Body of pancreas (tissue), 4 donors: ENCODE results near the gene GSE1. TPM values are rescaled to one million over a fixed set of nuclear protein-coding genes. Genes with fewer than 3 reads are reported as not detected.
A peak's percentile ranks its signal among the peaks of the same experiment; 100 is the strongest.

Experiments
- ATAC-seq: fragments of 150-250 bp; one replicate; pipeline ENCODE4 v1.9.1; 2016
- DNase-seq, 4 donors: peaks; one replicate each; pipeline ENCODE4 v3.0.0-alpha.2; 2019
- H3K27ac ChIP-seq, 4 donors: fragments of 200-600 bp; sonication (generic); 1 replicate in 3 of 4; 2 replicates in 1 of 4; pipeline versions ENCODE4 v1.5.1 to v1.6.1; 2016 to 2019; ENCODE audit warnings: mild to moderate bottlenecking in 1 of 4, mixed read lengths in 1 of 4, moderate library complexity in 1 of 4
- H3K27me3 ChIP-seq, 2 donors: fragments of 200-600 bp; sonication (generic); one replicate each; pipeline ENCODE4 v1.6.0; 2016; ENCODE audit warnings: mild to moderate bottlenecking in 1 of 2
- H3K36me3 ChIP-seq, 2 donors: fragments of 200-600 bp; sonication (generic); replicated peaks in 1 of 2; 2 replicates each; pipeline ENCODE4 v1.5.1; 2016; ENCODE audit warnings: low read depth in 2 of 2; ENCODE audit not compliant: insufficient read depth in 1 of 2
- H3K4me1 ChIP-seq: fragments of 200-600 bp; sonication (generic); one replicate; pipeline ENCODE4 v1.6.0; 2016
- H3K4me3 ChIP-seq, 2 donors: fragments of 200-600 bp; sonication (generic); 1 replicate in 1 of 2; 2 replicates in 1 of 2; pipeline ENCODE4 v1.5.1; 2016 to 2019
- H3K9me3 ChIP-seq, 3 donors: fragments of 200-600 bp; sonication (generic); 1 replicate in 2 of 3; 2 replicates in 1 of 3; pipeline ENCODE4 v1.5.1; 2016
- CTCF ChIP-seq, 7 experiments: fragments of 450-650 bp in 4 of 7; fragments of 200-600 bp in 3 of 7; sonication (generic) in 3 of 7; IDR thresholded peaks; one replicate each; pipeline ENCODE4 v1.5.1; 2016 to 2019; ENCODE audit warnings: antibody characterized with exemption in 7 of 7
- POLR2A ChIP-seq, 3 donors: fragments of 450-650 bp; IDR thresholded peaks; one replicate each; pipeline ENCODE4 v1.6.1; 2016; ENCODE audit warnings: antibody characterized with exemption in 3 of 3, mild to moderate bottlenecking in 2 of 3
- WGBS, 2 donors: methylation state at CpG; one replicate each; pipeline ENCODE4 v1.1.5; 2017; 5-methylcytosine and 5-hydroxymethylcytosine counted together
- intact Hi-C: fragments of 100-400 bp; cut with DNase I; formaldehyde crosslinking; loops from one replicate; pipeline ENCODE4 v1.15.1; 2023
- total RNA-seq, 2 donors: library from RNA; depleted of rRNA; stranded (reverse); fragments of >200 nt; gene quantifications; one replicate each; pipeline ENCODE4 v1.1.0, GENCODE V29; 2016

The GSE1 gene
- total RNA-seq, 2 donors from 2014 or later: 76.5 to 221 TPM

- H3K27ac ChIP-seq: peak overlapping the region in 3 of 4 donors; percentile 60 to 68 (median 66)
- TF ChIP-seq POLR2A (IDR thresholded peaks at IDR 0.05) (no peak), CTCF (IDR thresholded peaks at IDR 0.05) (no peak)
- H3K36me3 ChIP-seq: no peaks in the 10 kb centered on the region
- peaks cover 82% of the 10 kb centered on the region for H3K4me1 ChIP-seq
- DNase-seq (no peak), ATAC-seq (no peak)
- no peaks in the 10 kb centered on the region for H3K9me3 ChIP-seq
- no peak overlapping the region for H3K4me3 ChIP-seq
- no peaks in the 10 kb centered on the region for H3K27me3 ChIP-seq
- intact Hi-C loops: no loop called here
- WGBS, 2 donors: 89 to 100% methylated on average over 1 to 3 of the region's 5 CpGs
Observed at GRCh38 chr16:85628265-85628556, 15.1 kb downstream of the GSE1 start.

GRCh38 chr16:85628645-85629044 is 15.5 kb downstream of the GSE1 start:
- intact Hi-C loops: no loop called here
- ATAC-seq: no peak
- no peak for DNase-seq
- no peaks in the 10 kb centered on the region for H3K9me3 ChIP-seq
- peak overlapping the region in 2 of 4 donors; percentile 66 to 68 for H3K27ac ChIP-seq
- H3K27me3 ChIP-seq: no peaks in the 10 kb centered on the region
- TF ChIP-seq CTCF (IDR thresholded peaks at IDR 0.05): no peak
- no peak for TF ChIP-seq POLR2A (IDR thresholded peaks at IDR 0.05)
- no peak overlapping the region for H3K4me3 ChIP-seq
- peaks cover 82% of the 10 kb centered on the region for H3K4me1 ChIP-seq
- H3K36me3 ChIP-seq: no peaks in the 10 kb centered on the region
- WGBS, 2 donors: 91 to 95% methylated on average over 14 of the region's 14 CpGs

GRCh38 chr16:85629326-85629725 is 16.2 kb downstream of the GSE1 start:
- TF ChIP-seq POLR2A (IDR thresholded peaks at IDR 0.05) (no peak), CTCF (IDR thresholded peaks at IDR 0.05) (no peak)
- 94 to 95% methylated on average over 2 to 6 of the region's 10 CpGs for WGBS, 2 donors

GRCh38 chr16:85629853-85630252 is 16.7 kb downstream of the GSE1 start:
- no peaks in the 10 kb centered on the region for H3K27me3 ChIP-seq
- peaks cover 82% of the 10 kb centered on the region for H3K4me1 ChIP-seq
- H3K4me3 ChIP-seq: no peak overlapping the region
- TF ChIP-seq POLR2A (IDR thresholded peaks at IDR 0.05) (no peak), CTCF (IDR thresholded peaks at IDR 0.05) (no peak)
- intact Hi-C loops: no loop called here
- no peaks in the 10 kb centered on the region for H3K36me3 ChIP-seq
- whole genome bisulfite sequencing, 2 donors: 85 to 95% methylated on average over 2 to 5 of the region's 5 CpGs
- ATAC-seq: no peak
- DNase-seq: no peak
- H3K27ac ChIP-seq: no peak overlapping the region
- no peaks in the 10 kb centered on the region for H3K9me3 ChIP-seq

More at GRCh38 chr16:85629326-85629725, 16.2 kb downstream of the GSE1 start:
- Histone ChIP-seq H3K9me3 (no peaks in the 10 kb centered on the region), H3K27ac (no peak overlapping the region), H3K4me1 (peaks cover 82% of the 10 kb centered on the region), H3K36me3 (no peaks in the 10 kb centered on the region), H3K4me3 (no peak overlapping the region), H3K27me3 (no peaks in the 10 kb centered on the region)
- DNase-seq: no peak
- intact Hi-C loops: no loop called here
- ATAC-seq: no peak

GRCh38 chr16:85631230-85631629 is 18.1 kb downstream of the GSE1 start:
- Histone ChIP-seq H3K4me1 (peaks cover 82% of the 10 kb centered on the region), H3K27ac (peak overlapping the region in 3 of 4 donors; percentile 0 to 49 (median 3)), H3K9me3 (no peaks in the 10 kb centered on the region), H3K4me3 (no peak overlapping the region), H3K36me3 (no peaks in the 10 kb centered on the region), H3K27me3 (no peaks in the 10 kb centered on the region)
- DNase-seq (no peak), ATAC-seq (no peak)
- intact Hi-C loops: no loop called here
- 87% methylated on average over 8 of the region's 11 CpGs; no CpG with 5 or more reads in 1 of the 2 donors for WGBS, 2 donors
- no peak for TF ChIP-seq POLR2A (IDR thresholded peaks at IDR 0.05)
- no peak for TF ChIP-seq CTCF (IDR thresholded peaks at IDR 0.05)
